Astrocyte (in vitro differentiated cells and primary cell): ENCODE data around the gene API5.

Experiments
- EZH2 ChIP-seq: IDR thresholded peaks from 2 replicates; pipeline ENCODE4 v1.6.1; 2012; ENCODE audit warnings: mild to moderate bottlenecking, low read length, inconsistent platforms; ENCODE audit not compliant: insufficient read depth
- TF ChIP-seq, protein P1 (sequence below): IDR thresholded peaks from 2 replicates; pipeline ENCODE4 v1.5.1; 2011; ENCODE audit warnings: low read depth, mild to moderate bottlenecking, inconsistent platforms, low read length, moderate library complexity; ENCODE audit not compliant: insufficient read depth

GRCh38 chr11:43392713-43393112, 80.9 kb downstream of the API5 start:
- TF ChIP-seq, protein P1, sequence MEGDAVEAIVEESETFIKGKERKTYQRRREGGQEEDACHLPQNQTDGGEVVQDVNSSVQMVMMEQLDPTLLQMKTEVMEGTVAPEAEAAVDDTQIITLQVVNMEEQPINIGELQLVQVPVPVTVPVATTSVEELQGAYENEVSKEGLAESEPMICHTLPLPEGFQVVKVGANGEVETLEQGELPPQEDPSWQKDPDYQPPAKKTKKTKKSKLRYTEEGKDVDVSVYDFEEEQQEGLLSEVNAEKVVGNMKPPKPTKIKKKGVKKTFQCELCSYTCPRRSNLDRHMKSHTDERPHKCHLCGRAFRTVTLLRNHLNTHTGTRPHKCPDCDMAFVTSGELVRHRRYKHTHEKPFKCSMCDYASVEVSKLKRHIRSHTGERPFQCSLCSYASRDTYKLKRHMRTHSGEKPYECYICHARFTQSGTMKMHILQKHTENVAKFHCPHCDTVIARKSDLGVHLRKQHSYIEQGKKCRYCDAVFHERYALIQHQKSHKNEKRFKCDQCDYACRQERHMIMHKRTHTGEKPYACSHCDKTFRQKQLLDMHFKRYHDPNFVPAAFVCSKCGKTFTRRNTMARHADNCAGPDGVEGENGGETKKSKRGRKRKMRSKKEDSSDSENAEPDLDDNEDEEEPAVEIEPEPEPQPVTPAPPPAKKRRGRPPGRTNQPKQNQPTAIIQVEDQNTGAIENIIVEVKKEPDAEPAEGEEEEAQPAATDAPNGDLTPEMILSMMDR: no peak
- TF ChIP-seq EZH2: no peak
